HG03064 (cell line): ENCODE data around the gene TAF4.

ENCODE experiments used
- ATAC-seq: cut with Tn5 transposase; IDR thresholded peaks from one replicate; pipeline ENCODE4 v1.9.1; 2021; ENCODE audit warnings: low read depth; ENCODE audit not compliant: unreplicated experiment

TAF4 gene

GRCh38 chr20:61966492-61967244 is 99.0 kb downstream of the TAF4 start:
- ATAC-seq: no peak

GRCh38 chr20:61965606-61966491 is 99.8 kb downstream of the TAF4 start:
- ATAC-seq: no peak

GRCh38 chr20:61964675-61965605 is 100.7 kb downstream of the TAF4 start:
- no peak for ATAC-seq

GRCh38 chr20:61963885-61964674 is 101.6 kb downstream of the TAF4 start:
- no peak for ATAC-seq

GRCh38 chr20:61963149-61963548 is 102.5 kb downstream of the TAF4 start:
- no peak for ATAC-seq

- no peak for ATAC-seq
Observed at GRCh38 chr20:61960836-61961235, 104.8 kb downstream of the TAF4 start.

- ATAC-seq: no peak
Observed at GRCh38 chr20:61958773-61959700, 106.6 kb downstream of the TAF4 start.

GRCh38 chr20:61957961-61958715 is 107.5 kb downstream of the TAF4 start:
- ATAC-seq: no peak

GRCh38 chr20:61956396-61957342 is 109.0 kb downstream of the TAF4 start:
- ATAC-seq: no peak

- no peak for ATAC-seq
Observed at GRCh38 chr20:61955668-61956395, 109.8 kb downstream of the TAF4 start.

- ATAC-seq: no peak
Observed at GRCh38 chr20:61954276-61955021, 111.2 kb downstream of the TAF4 start.

GRCh38 chr20:61953037-61954021 is 112.4 kb downstream of the TAF4 start:
- ATAC-seq: no peak

- no peak for ATAC-seq
Observed at GRCh38 chr20:61951695-61952533, 113.8 kb downstream of the TAF4 start.

- ATAC-seq: no peak
Observed at GRCh38 chr20:61950641-61951071, 115.0 kb downstream of the TAF4 start.
